CD4-positive, alpha-beta T cell (primary cell): ENCODE measurements around the gene MROH9. TPM values are rescaled to one million over a fixed set of nuclear protein-coding genes. Genes with fewer than 3 reads are reported as not detected.

Experiments used
- ATAC-seq: fragments of 200-7000 bp; cut with Tn5 transposase; one replicate; pipeline ENCODE4 v1.10.0; 2022; ENCODE audit warnings: mild to moderate bottlenecking; ENCODE audit not compliant: poor library complexity
- CTCF ChIA-PET: fragments of 350-600 bp; sonication (Branson Sonifier 250); formaldehyde crosslinking; loops from one replicate; lab custom pipeline; 2021; ENCODE audit warnings: antibody characterized with exemption, inconsistent platforms; lab: Charles Lee
- POLR2A ChIA-PET: fragments of 350-600 bp; sonication (Branson Sonifier 250); formaldehyde crosslinking; loops from one replicate; lab custom pipeline; 2021; ENCODE audit warnings: antibody characterized with exemption, inconsistent platforms; lab: Charles Lee
- DNase-seq, 14 experiments: peaks; one replicate each; pipeline ENCODE4 v3.0.0-alpha.2; 2013 to 2020; ENCODE audit warnings: mixed read lengths in 2 of 14
- H3K27ac ChIP-seq, 2 donors: one replicate each; pipeline versions ENCODE4 v1.5.1 to v1.7.0; 2013; ENCODE audit warnings: low read length in 2 of 2, low read depth in 1 of 2, mild to moderate bottlenecking in 1 of 2
- H3K27me3 ChIP-seq, 2 experiments: 1 replicate in 1 of 2; 2 replicates in 1 of 2; pipeline versions ENCODE4 v1.6.1 to v1.7.0; 2013; ENCODE audit warnings: low read length in 2 of 2, control low read depth in 1 of 2, mild to moderate bottlenecking in 1 of 2, moderate library complexity in 1 of 2; ENCODE audit not compliant: insufficient read depth in 2 of 2, control insufficient read depth in 1 of 2
- H3K36me3 ChIP-seq: one replicate; pipeline ENCODE4 v1.6.1; 2013; ENCODE audit warnings: low read length, control low read depth; ENCODE audit not compliant: insufficient read depth
- H3K4me1 ChIP-seq: one replicate; pipeline ENCODE4 v1.6.1; 2013; ENCODE audit warnings: low read length, control low read depth; ENCODE audit not compliant: insufficient read depth
- H3K4me3 ChIP-seq: one replicate; pipeline ENCODE4 v1.5.1; 2013; ENCODE audit warnings: mild to moderate bottlenecking, low read length, moderate library complexity
- H3K9me3 ChIP-seq, 2 experiments: 1 replicate in 1 of 2; 2 replicates in 1 of 2; pipeline versions ENCODE4 v1.6.1 to v1.7.0; 2013; ENCODE audit warnings: low read length in 2 of 2, mild to moderate bottlenecking in 2 of 2, control low read depth in 1 of 2, moderate library complexity in 1 of 2; ENCODE audit not compliant: control insufficient read depth in 1 of 2, insufficient read depth in 1 of 2
- H3K27ac Mint-ChIP-seq: one replicate; pipeline ENCODE4 v1.8.0; 2020; ENCODE audit warnings: mixed read lengths
- H3K27me3 Mint-ChIP-seq: one replicate; pipeline ENCODE4 v1.8.0; 2021; ENCODE audit warnings: mixed read lengths
- H3K36me3 Mint-ChIP-seq: one replicate; pipeline ENCODE4 v1.8.0; 2021; ENCODE audit warnings: low read depth, mixed read lengths
- H3K4me1 Mint-ChIP-seq: one replicate; pipeline ENCODE4 v1.8.0; 2021; ENCODE audit warnings: low read depth, mixed read lengths
- H3K4me3 Mint-ChIP-seq: one replicate; pipeline ENCODE4 v1.8.0; 2020; ENCODE audit warnings: mild to moderate bottlenecking, mixed read lengths
- H3K9me3 Mint-ChIP-seq: one replicate; pipeline ENCODE4 v1.8.0; 2020; ENCODE audit warnings: mixed read lengths
- intact Hi-C, 2 experiments: fragments of 100-400 bp; cut with DNase I in 1 of 2; cut with micrococcal nuclease in 1 of 2; formaldehyde crosslinking; loops; one replicate each; pipeline versions ENCODE4 v1.15.1 to v1.9.0; 2023 to 2025; cut with DNase I, micrococcal nuclease
- total RNA-seq, 174 experiments: library from RNA in 2 of 174; stranded (reverse) in 2 of 174; gene quantifications; one replicate each; pipeline ENCODE4 v1.2.3 and lab custom pipeline; 2021 to 2026
- TF ChIP-seq, protein P1 (sequence below): fragments of 200-600 bp; IDR thresholded peaks from one replicate; pipeline ENCODE4 v1.8.0; 2022; ENCODE audit warnings: antibody characterized with exemption, mild to moderate bottlenecking

The MROH9 gene
- total RNA-seq, 2 experiments from 2014 or later: not detected

DNA sequence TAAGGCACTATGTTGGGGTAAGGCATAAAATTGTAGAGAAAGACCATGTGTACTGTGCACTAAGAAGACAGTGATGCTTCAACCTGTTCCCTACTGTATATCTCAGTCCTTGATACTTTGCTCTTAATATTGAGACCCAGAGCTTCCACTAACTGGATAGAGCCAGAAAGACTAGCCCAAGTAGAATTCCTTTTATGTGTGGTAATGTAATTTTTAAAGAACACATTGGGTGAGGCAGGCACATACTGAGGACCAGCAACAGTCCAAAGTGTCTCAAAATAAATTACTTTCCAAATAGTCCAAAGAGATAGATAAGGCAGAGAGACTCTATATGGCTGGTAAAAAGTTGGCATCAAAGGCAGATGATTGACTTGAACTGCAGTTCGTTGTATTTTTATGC lies 31.4 kb upstream of the MROH9 start:
- H3K27ac Mint-ChIP-seq: no peak overlapping the region
- H3K27me3 ChIP-seq: no peaks in the 10 kb centered on the region
- POLR2A ChIA-PET: no interaction called here
- ATAC-seq: no peak
- H3K4me1 ChIP-seq: no peaks in the 10 kb centered on the region
- no peaks in the 10 kb centered on the region for H3K9me3 Mint-ChIP-seq
- CTCF ChIA-PET: no interaction called here
- H3K36me3 ChIP-seq: no peaks in the 10 kb centered on the region
- H3K36me3 Mint-ChIP-seq: no peaks in the 10 kb centered on the region
- no peaks in the 10 kb centered on the region for H3K9me3 ChIP-seq
- no peak overlapping the region for H3K4me3 ChIP-seq
- no peak for DNase-seq
- H3K27me3 Mint-ChIP-seq: peaks cover 4% of the 10 kb centered on the region
- TF ChIP-seq, protein P1, sequence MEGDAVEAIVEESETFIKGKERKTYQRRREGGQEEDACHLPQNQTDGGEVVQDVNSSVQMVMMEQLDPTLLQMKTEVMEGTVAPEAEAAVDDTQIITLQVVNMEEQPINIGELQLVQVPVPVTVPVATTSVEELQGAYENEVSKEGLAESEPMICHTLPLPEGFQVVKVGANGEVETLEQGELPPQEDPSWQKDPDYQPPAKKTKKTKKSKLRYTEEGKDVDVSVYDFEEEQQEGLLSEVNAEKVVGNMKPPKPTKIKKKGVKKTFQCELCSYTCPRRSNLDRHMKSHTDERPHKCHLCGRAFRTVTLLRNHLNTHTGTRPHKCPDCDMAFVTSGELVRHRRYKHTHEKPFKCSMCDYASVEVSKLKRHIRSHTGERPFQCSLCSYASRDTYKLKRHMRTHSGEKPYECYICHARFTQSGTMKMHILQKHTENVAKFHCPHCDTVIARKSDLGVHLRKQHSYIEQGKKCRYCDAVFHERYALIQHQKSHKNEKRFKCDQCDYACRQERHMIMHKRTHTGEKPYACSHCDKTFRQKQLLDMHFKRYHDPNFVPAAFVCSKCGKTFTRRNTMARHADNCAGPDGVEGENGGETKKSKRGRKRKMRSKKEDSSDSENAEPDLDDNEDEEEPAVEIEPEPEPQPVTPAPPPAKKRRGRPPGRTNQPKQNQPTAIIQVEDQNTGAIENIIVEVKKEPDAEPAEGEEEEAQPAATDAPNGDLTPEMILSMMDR: no peak
- intact Hi-C loops: no loop called here
- H3K4me3 Mint-ChIP-seq: no peak overlapping the region
- no peaks in the 10 kb centered on the region for H3K4me1 Mint-ChIP-seq
- H3K27ac ChIP-seq: no peak overlapping the region

DNA sequence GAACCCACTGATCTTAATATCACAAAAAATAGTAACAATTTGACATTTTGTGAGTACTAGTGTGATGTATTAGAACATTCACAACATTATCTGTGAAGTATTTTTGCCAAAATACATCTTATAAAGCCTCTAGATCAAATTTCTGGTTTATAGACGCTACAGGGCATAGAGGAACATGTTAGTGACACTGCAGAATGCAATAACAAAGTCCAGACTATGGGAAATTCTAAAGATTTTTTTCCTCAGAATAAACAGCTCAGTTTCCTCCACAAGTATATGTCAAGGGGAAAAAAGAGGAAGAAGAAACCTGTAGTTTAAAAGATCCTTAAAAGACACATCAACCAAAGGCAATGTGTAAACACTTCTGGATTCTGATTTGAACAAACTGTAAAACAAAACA lies 26.4 kb upstream of the MROH9 start:
- POLR2A ChIA-PET: no interaction called here
- CTCF ChIA-PET: no interaction called here

DNA sequence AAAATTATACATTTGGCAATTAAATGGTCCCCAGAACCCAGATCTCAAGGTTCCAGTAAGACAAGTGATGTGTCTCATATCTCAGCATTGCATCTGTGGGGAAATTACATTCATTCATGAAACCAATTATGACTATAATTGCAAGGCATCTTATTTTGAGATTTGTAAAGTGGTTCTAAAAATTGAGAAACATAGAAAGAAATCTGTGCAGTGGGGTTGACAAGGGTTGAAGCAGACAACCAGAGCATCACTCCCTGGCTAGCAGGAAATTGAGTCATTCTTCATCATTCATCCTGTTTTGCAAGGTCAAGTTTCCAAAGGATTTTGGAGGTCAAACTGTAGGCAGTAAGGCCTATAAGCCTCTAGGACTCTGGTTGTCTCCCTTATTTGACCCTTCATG lies 25.1 kb upstream of the MROH9 start:
- Mint-ChIP-seq H3K36me3 (no peaks in the 10 kb centered on the region), H3K4me1 (no peaks in the 10 kb centered on the region), H3K27me3 (peaks cover 6% of the 10 kb centered on the region), H3K9me3 (no peaks in the 10 kb centered on the region), H3K4me3 (no peak overlapping the region), H3K27ac (no peak overlapping the region)
- ChIA-PET POLR2A (no interaction called here), CTCF (no interaction called here)
- Histone ChIP-seq H3K36me3 (no peaks in the 10 kb centered on the region), H3K4me3 (no peak overlapping the region), H3K27ac (no peak overlapping the region), H3K9me3 (no peaks in the 10 kb centered on the region), H3K4me1 (no peaks in the 10 kb centered on the region), H3K27me3 (peaks cover 0 to 3% of the 10 kb centered on the region in 2 experiments)
- ATAC-seq: no peak
- TF ChIP-seq, protein P1: no peak
- DNase-seq: no peak
- intact Hi-C loops: no loop called here

More for the DNA sequence above, 26.4 kb upstream of the MROH9 start:
- Mint-ChIP-seq H3K4me3 (no peak overlapping the region), H3K27me3 (no peaks in the 10 kb centered on the region), H3K27ac (no peak overlapping the region), H3K36me3 (no peaks in the 10 kb centered on the region), H3K9me3 (no peaks in the 10 kb centered on the region), H3K4me1 (no peaks in the 10 kb centered on the region)
- Histone ChIP-seq H3K9me3 (no peaks in the 10 kb centered on the region), H3K4me1 (no peaks in the 10 kb centered on the region), H3K27me3 (peaks cover 0 to 3% of the 10 kb centered on the region in 2 experiments), H3K4me3 (no peak overlapping the region), H3K36me3 (no peaks in the 10 kb centered on the region), H3K27ac (no peak overlapping the region)
- TF ChIP-seq, protein P1: no peak
- DNase-seq: no peak
- no peak for ATAC-seq
- intact Hi-C loops: no loop called here
